ENCODE measurements around the gene BACH2. TPM values are rescaled to one million over a fixed set of nuclear protein-coding genes. Genes with fewer than 3 reads are reported as not detected.
A peak's percentile ranks its signal among the peaks of the same experiment; 100 is the strongest.
"Not testable (repeated sequence)": the region's sequence is repeated elsewhere in the genome, so short reads cannot be mapped to it uniquely, and the experiment has no call there.

Gene BACH2
- total RNA-seq, 1 donor from 2014 or later = 3.9 TPM

DNA sequence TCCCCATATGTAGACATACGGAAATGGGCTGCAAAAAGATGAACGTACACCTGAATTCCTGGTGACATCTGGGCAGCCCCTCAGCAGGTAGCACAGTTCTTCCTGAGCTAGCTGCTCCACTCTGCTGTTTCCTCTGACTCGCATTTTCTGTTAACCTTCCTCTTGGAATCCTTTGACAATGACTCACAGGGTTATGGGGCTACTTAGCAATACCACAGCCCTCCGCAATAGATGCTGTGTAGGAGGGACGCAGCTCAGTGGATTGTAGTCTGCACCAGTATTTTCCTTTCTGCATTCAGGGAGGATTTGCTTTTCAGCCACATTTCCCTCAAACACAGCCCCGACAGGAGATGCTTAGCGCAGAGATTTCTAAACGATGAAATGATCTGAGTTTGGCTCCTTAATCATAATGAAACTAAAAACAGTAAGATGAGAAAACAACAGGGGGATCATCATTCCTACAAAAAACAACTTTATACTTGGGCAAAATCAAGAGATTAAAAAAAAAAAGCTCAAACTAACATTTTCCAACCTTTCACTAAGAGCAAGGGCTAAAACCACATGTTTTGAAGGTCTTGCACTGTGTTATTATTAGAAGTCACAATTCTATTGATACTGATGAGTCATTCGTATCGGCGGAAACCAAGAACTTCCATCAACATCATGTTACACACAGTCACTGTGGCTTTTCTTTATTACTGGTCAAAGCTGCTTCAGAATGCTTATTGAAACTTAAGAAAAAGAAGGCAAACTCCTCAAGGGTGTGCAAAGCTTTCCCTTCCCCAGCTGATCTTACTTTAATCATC lies 12.2 kb downstream of the BACH2 start:
- Histone ChIP-seq H2AFZ (replicated peaks) (no peak overlapping the region), H3K9ac (no peak overlapping the region), H3K9me3 (ENCODE audit: low read depth) (no peaks in the 10 kb centered on the region), H3K27ac (no peak overlapping the region), H3K4me3 (no peak overlapping the region), H3K79me2 (ENCODE audit: low read depth) (no peaks in the 10 kb centered on the region), H3K36me3 (no peaks in the 10 kb centered on the region), H3F3A (ENCODE audit: low read depth) (peaks cover 26% of the 10 kb centered on the region), H4K20me1 (ENCODE audit: low read depth) (peaks cover 4% of the 10 kb centered on the region), H3K4me2 (peak overlapping the region; percentile 57), H3K4me1 (peaks cover 46% of the 10 kb centered on the region), H3K27me3 (no peaks in the 10 kb centered on the region)
- Mint-ChIP-seq H3K4me3 (peak overlapping the region; percentile 81), H3K27ac (peak overlapping the region; percentile 91), H3K27me3 (ENCODE audit: insufficient read depth, low read depth) (peaks cover 9% of the 10 kb centered on the region), H3K4me1 (peaks cover 52% of the 10 kb centered on the region), H3K9me3 (peaks cover 4% of the 10 kb centered on the region), H3K36me3 (peaks cover 7% of the 10 kb centered on the region)
- TF ChIP-seq, protein P1, sequence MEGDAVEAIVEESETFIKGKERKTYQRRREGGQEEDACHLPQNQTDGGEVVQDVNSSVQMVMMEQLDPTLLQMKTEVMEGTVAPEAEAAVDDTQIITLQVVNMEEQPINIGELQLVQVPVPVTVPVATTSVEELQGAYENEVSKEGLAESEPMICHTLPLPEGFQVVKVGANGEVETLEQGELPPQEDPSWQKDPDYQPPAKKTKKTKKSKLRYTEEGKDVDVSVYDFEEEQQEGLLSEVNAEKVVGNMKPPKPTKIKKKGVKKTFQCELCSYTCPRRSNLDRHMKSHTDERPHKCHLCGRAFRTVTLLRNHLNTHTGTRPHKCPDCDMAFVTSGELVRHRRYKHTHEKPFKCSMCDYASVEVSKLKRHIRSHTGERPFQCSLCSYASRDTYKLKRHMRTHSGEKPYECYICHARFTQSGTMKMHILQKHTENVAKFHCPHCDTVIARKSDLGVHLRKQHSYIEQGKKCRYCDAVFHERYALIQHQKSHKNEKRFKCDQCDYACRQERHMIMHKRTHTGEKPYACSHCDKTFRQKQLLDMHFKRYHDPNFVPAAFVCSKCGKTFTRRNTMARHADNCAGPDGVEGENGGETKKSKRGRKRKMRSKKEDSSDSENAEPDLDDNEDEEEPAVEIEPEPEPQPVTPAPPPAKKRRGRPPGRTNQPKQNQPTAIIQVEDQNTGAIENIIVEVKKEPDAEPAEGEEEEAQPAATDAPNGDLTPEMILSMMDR (IDR thresholded peaks at IDR 0.05) = no peak
- no peak for TF ChIP-seq EZH2phosphoT487 (IDR thresholded peaks at IDR 0.05)
- TF ChIP-seq EZH2 (IDR thresholded peaks at IDR 0.05) = no peak
- DNase-seq (ENCODE audit: low spot score) = peak; percentile 56

DNA sequence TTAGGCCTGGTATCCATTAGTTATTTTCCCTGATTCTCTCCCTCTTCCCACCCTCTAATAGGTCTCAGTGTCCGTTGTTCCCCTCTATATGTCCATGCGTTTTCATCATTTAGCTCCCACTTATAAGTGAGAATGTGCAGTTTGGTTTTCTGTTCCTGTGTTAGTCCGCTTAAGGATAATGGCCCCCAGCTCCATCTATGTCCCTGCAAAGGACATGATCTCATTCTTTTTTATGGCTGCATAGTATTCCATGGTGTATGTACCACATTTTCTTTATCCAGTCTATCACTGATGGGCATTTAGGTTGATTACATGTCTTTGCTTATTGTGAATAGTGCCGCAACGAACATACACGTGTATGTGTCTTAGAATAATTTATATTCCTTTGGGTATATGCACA lies 14.4 kb downstream of the BACH2 start:
- not testable (repeated sequence) for H3K36me3 ChIP-seq

DNA sequence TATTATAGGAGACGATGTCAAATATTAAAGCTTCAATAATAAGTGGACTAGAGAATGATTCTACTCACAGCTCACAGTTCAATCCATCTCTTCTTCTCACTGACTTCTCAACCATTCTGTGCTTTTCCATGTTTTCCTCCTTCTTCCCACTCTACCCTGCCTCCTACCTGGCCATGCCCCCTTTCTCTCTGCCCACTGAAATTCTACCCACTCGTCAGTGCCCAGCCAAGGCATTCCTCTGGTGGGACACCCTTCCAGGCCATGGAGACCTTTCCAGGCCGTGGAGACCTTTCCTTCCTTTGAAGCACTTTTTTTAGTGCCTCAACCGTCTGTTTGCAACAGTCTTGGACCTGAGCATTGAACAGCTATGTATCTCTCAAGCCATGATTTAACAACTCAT lies 18.5 kb downstream of the BACH2 start:
- Histone ChIP-seq H3K79me2 (ENCODE audit: low read depth) (no peaks in the 10 kb centered on the region), H3K27ac (no peak overlapping the region), H3K27me3 (no peaks in the 10 kb centered on the region), H3K9me3 (ENCODE audit: low read depth) (no peaks in the 10 kb centered on the region), H4K20me1 (ENCODE audit: low read depth) (no peaks in the 10 kb centered on the region), H3K4me2 (no peak overlapping the region), H3F3A (ENCODE audit: low read depth) (no peaks in the 10 kb centered on the region), H2AFZ (replicated peaks) (no peak overlapping the region), H3K36me3 (no peaks in the 10 kb centered on the region), H3K4me1 (peaks cover 4% of the 10 kb centered on the region), H3K4me3 (no peak overlapping the region), H3K9ac (no peak overlapping the region)
- Mint-ChIP-seq H3K27ac (no peak overlapping the region), H3K4me3 (no peak overlapping the region), H3K27me3 (ENCODE audit: insufficient read depth, low read depth) (no peaks in the 10 kb centered on the region), H3K36me3 (peaks cover 1% of the 10 kb centered on the region), H3K4me1 (peaks cover 4% of the 10 kb centered on the region), H3K9me3 (peaks cover 2% of the 10 kb centered on the region)
- TF ChIP-seq EZH2 (IDR thresholded peaks at IDR 0.05) = no peak
- TF ChIP-seq, protein P1 (IDR thresholded peaks at IDR 0.05) = no peak
- TF ChIP-seq EZH2phosphoT487 (IDR thresholded peaks at IDR 0.05) = no peak
- no peak for DNase-seq (ENCODE audit: low spot score)

More for the DNA sequence above, 14.4 kb downstream of the BACH2 start:
- not testable (repeated sequence) for H3K79me2 ChIP-seq (ENCODE audit: low read depth); H3K9ac ChIP-seq; H3K4me3 Mint-ChIP-seq; H3K4me2 ChIP-seq; H3K9me3 Mint-ChIP-seq; H3K36me3 Mint-ChIP-seq; H3K9me3 ChIP-seq (ENCODE audit: low read depth); DNase-seq (ENCODE audit: low spot score); H3K4me3 ChIP-seq; H2AFZ ChIP-seq (replicated peaks); H4K20me1 ChIP-seq (ENCODE audit: low read depth); H3K27ac Mint-ChIP-seq; H3K27me3 Mint-ChIP-seq (ENCODE audit: insufficient read depth, low read depth); H3K27me3 ChIP-seq; H3K27ac ChIP-seq
- H3F3A ChIP-seq (ENCODE audit: low read depth) = peaks cover 18% of the 10 kb centered on the region
- H3K4me1 Mint-ChIP-seq = peaks cover 33% of the 10 kb centered on the region
- peaks cover 29% of the 10 kb centered on the region for H3K4me1 ChIP-seq

DNA sequence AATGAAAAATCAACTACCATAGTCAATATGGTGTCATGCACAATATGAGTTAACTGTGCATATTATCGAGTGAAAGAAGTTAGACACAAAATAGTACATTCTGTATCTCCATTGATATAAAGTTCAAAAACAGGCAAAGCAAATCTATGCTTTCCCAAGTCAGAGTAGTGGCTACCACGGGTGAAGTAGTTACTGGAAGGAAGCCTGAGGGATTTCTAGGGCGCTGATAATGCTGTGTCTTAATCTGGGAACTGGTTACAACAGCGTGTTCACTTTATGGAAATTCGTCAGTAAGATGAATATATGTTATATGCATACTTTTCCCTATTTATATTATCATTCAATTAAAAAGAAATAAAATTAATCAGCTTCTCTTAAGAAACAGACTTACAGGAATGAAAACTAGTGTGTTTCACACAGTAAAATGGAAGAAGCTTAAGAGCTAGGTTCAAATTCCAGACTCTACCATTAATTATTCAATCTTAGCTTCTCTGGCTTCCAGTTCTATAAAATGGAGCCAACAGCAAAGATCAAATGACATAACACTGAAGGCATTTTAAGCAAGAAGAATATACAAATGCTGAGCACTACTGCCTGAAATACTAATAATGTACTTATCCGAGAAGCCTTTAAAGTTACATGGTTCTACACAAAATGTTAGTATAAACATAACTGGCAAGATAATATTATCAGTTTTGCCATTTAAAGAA lies 19.2 kb downstream of the BACH2 start:
- no peaks in the 10 kb centered on the region for H3K9me3 ChIP-seq (ENCODE audit: low read depth)
- H3K4me3 ChIP-seq = no peak overlapping the region
- H3K27ac Mint-ChIP-seq = no peak overlapping the region
- no peak for DNase-seq (ENCODE audit: low spot score)
- H3K9ac ChIP-seq = no peak overlapping the region
- no peaks in the 10 kb centered on the region for H3K27me3 Mint-ChIP-seq (ENCODE audit: insufficient read depth, low read depth)
- H2AFZ ChIP-seq (replicated peaks) = no peak overlapping the region
- peaks cover 2% of the 10 kb centered on the region for H3K4me1 Mint-ChIP-seq
- TF ChIP-seq EZH2 (IDR thresholded peaks at IDR 0.05) (no peak), EZH2phosphoT487 (IDR thresholded peaks at IDR 0.05) (no peak)
- TF ChIP-seq, protein P1 (IDR thresholded peaks at IDR 0.05) = no peak
- peaks cover 1% of the 10 kb centered on the region for H3K36me3 Mint-ChIP-seq
- H3F3A ChIP-seq (ENCODE audit: low read depth) = no peaks in the 10 kb centered on the region
- no peak overlapping the region for H3K27ac ChIP-seq
- no peaks in the 10 kb centered on the region for H3K36me3 ChIP-seq
- H3K4me1 ChIP-seq = peaks cover 4% of the 10 kb centered on the region
- no peak overlapping the region for H3K4me2 ChIP-seq
- H3K27me3 ChIP-seq = no peaks in the 10 kb centered on the region
- H4K20me1 ChIP-seq (ENCODE audit: low read depth) = no peaks in the 10 kb centered on the region
- no peaks in the 10 kb centered on the region for H3K79me2 ChIP-seq (ENCODE audit: low read depth)
- no peak overlapping the region for H3K4me3 Mint-ChIP-seq
- peaks cover 2% of the 10 kb centered on the region for H3K9me3 Mint-ChIP-seq

Data from neural progenitor cell (in vitro differentiated cells).